GM12878 (cell line): ENCODE data around the gene KLHL20. TPM values are rescaled to one million over a fixed set of nuclear protein-coding genes. Genes with fewer than 3 reads are reported as not detected.
"Not testable (repeated sequence)": the region's sequence is repeated elsewhere in the genome, so short reads cannot be mapped to it uniquely, and the experiment has no call there.

Experiments used
- ATAC-seq: fragments of 200-7000 bp; cut with Tn5 transposase; 3 replicates; pipeline ENCODE4 v1.9.1; 2020; ENCODE audit warnings: mild to moderate bottlenecking, moderate library complexity
- BruUV-seq: library from RNA; stranded (reverse); fragments of 400-500 nt; replicated peaks from 2 replicates; lab custom pipeline; 2021; lab: Mats Ljungman, UMichigan
- CTCF ChIA-PET: fragments of 300-600 bp; sonication (Branson Sonifier 250); formaldehyde crosslinking; extraction: SDS; loops from one replicate; lab custom pipeline; 2021; ENCODE audit warnings: inconsistent platforms; lab: Yijun Ruan, JAX
- POLR2A ChIA-PET: fragments of 350-600 bp; formaldehyde crosslinking; extraction: SDS; loops from one replicate; lab custom pipeline; 2021; ENCODE audit warnings: inconsistent platforms; lab: Charles Lee
- RAD21 ChIA-PET: fragments of 300-600 bp; sonication (Branson Sonifier 250); formaldehyde crosslinking; loops from one replicate; lab custom pipeline; 2023; ENCODE audit warnings: antibody characterized with exemption; ENCODE audit not compliant: unreplicated experiment; lab: Charles Lee
- SMC1A ChIA-PET: fragments of 300-600 bp; sonication (Branson Sonifier 250); formaldehyde crosslinking; loops from one replicate; lab custom pipeline; 2023; ENCODE audit not compliant: unreplicated experiment, uncharacterized antibody; lab: Charles Lee
- DNase-seq: peaks from one replicate; pipeline ENCODE4 v3.0.0-alpha.2; 2011; ENCODE audit warnings: low read depth, low spot score
- FAIRE-seq: peaks from 3 replicates; lab custom pipeline; 2011; peaks lifted over from hg19 to GRCh38; lab: Jason Lieb, UNC
- H2AFZ ChIP-seq: 2 replicates; pipeline ENCODE4 v1.6.0; 2011; ENCODE audit warnings: low read depth, low read length, control low read depth; ENCODE audit not compliant: control insufficient read depth
- H3K27ac ChIP-seq: 2 replicates; pipeline ENCODE4 v1.5.1; 2011; ENCODE audit warnings: control low read depth; ENCODE audit not compliant: control insufficient read depth, insufficient read depth
- H3K27me3 ChIP-seq, 2 experiments: replicated peaks in 1 of 2; 2 replicates each; pipeline versions ENCODE4 v1.6.0 to v1.6.1; 2011; ENCODE audit warnings: low read length in 1 of 2; ENCODE audit not compliant: control insufficient read depth in 2 of 2, insufficient read depth in 2 of 2
- H3K36me3 ChIP-seq, 2 experiments: 2 replicates each; pipeline ENCODE4 v1.5.1; 2011; ENCODE audit warnings: low read length in 1 of 2; ENCODE audit not compliant: control insufficient read depth in 2 of 2, insufficient read depth in 2 of 2
- H3K4me1 ChIP-seq: 2 replicates; pipeline ENCODE4 v1.6.1; 2011; ENCODE audit warnings: mild to moderate bottlenecking, low read length, moderate library complexity, mixed read lengths; ENCODE audit not compliant: control insufficient read depth, insufficient read depth
- H3K4me2 ChIP-seq: 2 replicates; pipeline ENCODE4 v1.6.0; 2011; ENCODE audit warnings: control low read depth; ENCODE audit not compliant: control insufficient read depth, insufficient read depth
- H3K4me3 ChIP-seq: fragments of 200-600 bp; sonication (generic); 2 replicates; pipeline ENCODE4 v1.5.1; 2016
- H3K79me2 ChIP-seq: 2 replicates; pipeline ENCODE4 v1.6.0; 2011; ENCODE audit warnings: low read length; ENCODE audit not compliant: control insufficient read depth, insufficient read depth
- H3K9ac ChIP-seq: 2 replicates; pipeline ENCODE4 v1.8.0; 2011; ENCODE audit warnings: low read length, control low read depth, mixed read lengths; ENCODE audit not compliant: control insufficient read depth, insufficient read depth
- H3K9me3 ChIP-seq: replicated peaks from 3 replicates; pipeline ENCODE4 v1.5.1; 2011; ENCODE audit warnings: mild to moderate bottlenecking, low read length; ENCODE audit not compliant: control insufficient read depth, insufficient read depth
- H4K20me1 ChIP-seq: 2 replicates; pipeline ENCODE4 v1.6.0; 2011; ENCODE audit not compliant: control insufficient read depth, insufficient read depth
- FOS ChIP-seq: IDR thresholded peaks from 3 replicates; pipeline ENCODE4 v1.6.1; 2011; ENCODE audit warnings: borderline replicate concordance; ENCODE audit not compliant: insufficient read length; ENCODE audit errors: extremely low read depth
- JUNB ChIP-seq: IDR thresholded peaks from 2 replicates; pipeline ENCODE4 v1.6.1; 2016; ENCODE audit warnings: antibody characterized with exemption, mild to moderate bottlenecking
- NR2F1 ChIP-seq: fragments of 450-650 bp; conservative IDR thresholded peaks from 2 replicates; pipeline ENCODE4 v1.6.1; 2017; ENCODE audit warnings: mild to moderate bottlenecking
- PBX3 ChIP-seq: IDR thresholded peaks from 2 replicates; pipeline ENCODE4 v1.6.1; 2011; ENCODE audit warnings: mild to moderate bottlenecking, low read depth, low read length, moderate library complexity; ENCODE audit not compliant: insufficient replicate concordance
- REST ChIP-seq: IDR thresholded peaks from 2 replicates; pipeline ENCODE4 v1.6.1; 2012; ENCODE audit warnings: mild to moderate bottlenecking, low read depth, low read length
- ZBTB33 ChIP-seq: fragments of 450-650 bp; IDR thresholded peaks from 2 replicates; pipeline ENCODE4 v1.6.1; 2017; ENCODE audit warnings: mild to moderate bottlenecking
- WGBS: methylation state at CpG from one replicate; pipeline ENCODE4 v1.1.6; 2016; ENCODE audit warnings: low lambda C conversion rate; ENCODE audit not compliant: insufficient replicate concordance, insufficient coverage; ENCODE audit errors: missing lambda C conversion rate; 5-methylcytosine and 5-hydroxymethylcytosine counted together
- in situ Hi-C: fragments of 300-500 bp; cut with MboI; formaldehyde crosslinking; loops from 9 replicates; pipeline ENCODE4 v1.14.3; 2018; ENCODE audit warnings: mixed read lengths
- intact Hi-C: fragments of 100-400 bp; cut with micrococcal nuclease; formaldehyde crosslinking; loops from one replicate; pipeline ENCODE4 v1.14.2; 2022; ENCODE audit not compliant: unreplicated experiment
- polyA plus RNA-seq, 11 experiments: library from polyadenylated mRNA; depleted of rRNA in 4 of 11; unstranded in 6 of 11; stranded (reverse) in 5 of 11; fragments of >200 nt; fragmentation: Nextera tagmentation in 4 of 11; fragmentation: Illumina TruSeq in 1 of 11; extraction: Ambion mirVana in 4 of 11; extraction: Trizol in 1 of 11; gene quantifications; 1 replicate in 1 of 11; 2 replicates in 10 of 11; pipeline versions ENCODE4 v1.2.1 to v1.2.3, GENCODE V29; 2011 to 2016; ENCODE audit warnings: inconsistent platforms in 2 of 11, missing spikeins in 2 of 11, low read depth in 1 of 11
- total RNA-seq, 4 experiments: library from RNA; depleted of rRNA in 3 of 4; stranded (reverse); fragments of >200 nt in 3 of 4; fragmentation: Illumina TruSeq in 1 of 4; extraction: Trizol in 1 of 4; gene quantifications; 2 replicates each; pipeline versions ENCODE4 v1.2.1 to v1.2.3, GENCODE V29; 2013 to 2021
- TF ChIP-seq, protein P1 (sequence below), 3 experiments: IDR thresholded peaks in 2 of 3; conservative IDR thresholded peaks in 1 of 3; 2 replicates each; pipeline ENCODE4 v1.5.1; 2011; ENCODE audit warnings: low read depth in 3 of 3, low read length in 3 of 3, mild to moderate bottlenecking in 3 of 3, control low read depth in 2 of 3, moderate library complexity in 2 of 3, inconsistent platforms in 1 of 3, mixed read lengths in 1 of 3; ENCODE audit not compliant: control insufficient read depth in 2 of 3, insufficient read depth in 1 of 3; ENCODE audit errors: extremely low read depth in 1 of 3

KLHL20 gene
- total and polyA plus RNA-seq, 10 of the 15 experiments (the other 5 are each of a cell fraction or from before 2014, with no cell fraction given): 3.8 to 14.0 (median 10.0) TPM

DNA sequence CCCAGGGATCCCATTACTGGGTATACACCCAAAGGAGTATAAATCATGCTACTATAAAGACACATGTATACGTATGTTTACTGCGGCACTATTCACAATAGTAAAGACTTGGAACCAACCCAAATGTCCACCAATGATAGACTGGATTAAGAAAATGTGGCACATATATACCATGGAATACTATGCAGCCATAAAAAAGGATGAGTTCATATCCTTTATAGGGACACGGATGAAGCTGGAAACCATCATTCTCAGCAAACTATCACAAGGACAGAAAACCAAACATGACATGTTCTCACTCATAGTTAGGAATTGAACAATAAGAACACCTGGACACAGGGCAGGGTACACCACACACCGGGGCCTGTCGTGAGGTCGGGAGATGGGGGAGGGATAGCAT is 13.5 kb upstream of the KLHL20 start:
- H3K4me2 ChIP-seq, BruUV-seq, H3K9ac ChIP-seq, H4K20me1 ChIP-seq, H3K79me2 ChIP-seq, RAD21 ChIA-PET, ATAC-seq, intact Hi-C loops, H3K4me3 ChIP-seq, POLR2A ChIA-PET, H3K27ac ChIP-seq, H3K27me3 ChIP-seq, SMC1A ChIA-PET, CTCF ChIA-PET, in situ Hi-C loops, DNase-seq, FAIRE-seq, H2AFZ ChIP-seq, H3K9me3 ChIP-seq, H3K4me1 ChIP-seq, H3K36me3 ChIP-seq: not testable (repeated sequence)
- 88% methylated on average over 6 of the region's 6 CpGs for WGBS

DNA sequence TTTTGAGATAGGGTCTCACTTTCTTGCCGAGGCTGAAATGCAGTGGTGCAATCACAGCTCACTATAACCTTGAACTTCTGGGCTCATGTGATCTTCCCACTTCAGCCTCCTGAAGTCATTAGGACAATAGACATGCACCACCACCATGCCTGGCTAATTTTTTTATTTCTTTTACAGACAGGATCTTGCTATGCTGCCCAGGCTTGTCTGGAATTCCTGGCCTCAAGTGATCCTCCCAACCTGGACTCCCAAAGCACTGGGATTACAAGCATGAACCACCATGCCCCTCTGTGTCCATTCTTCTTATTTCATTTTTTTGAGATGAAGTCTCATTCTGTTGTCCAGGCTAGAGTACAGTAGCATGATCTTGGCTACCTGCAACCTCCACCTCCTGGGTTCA is 12.0 kb upstream of the KLHL20 start:
- POLR2A ChIA-PET: interaction anchor here (0.7 kb wide), 1 partner anchor 11 kb away, joined by 6 read pairs; no protein-coding TSS in a partner anchor
- no peak for FAIRE-seq
- TF ChIP-seq FOS: no peak
- TF ChIP-seq ZBTB33: no peak
- TF ChIP-seq JUNB: no peak
- no peak for TF ChIP-seq NR2F1
- TF ChIP-seq REST: no peak
- TF ChIP-seq, protein P1, sequence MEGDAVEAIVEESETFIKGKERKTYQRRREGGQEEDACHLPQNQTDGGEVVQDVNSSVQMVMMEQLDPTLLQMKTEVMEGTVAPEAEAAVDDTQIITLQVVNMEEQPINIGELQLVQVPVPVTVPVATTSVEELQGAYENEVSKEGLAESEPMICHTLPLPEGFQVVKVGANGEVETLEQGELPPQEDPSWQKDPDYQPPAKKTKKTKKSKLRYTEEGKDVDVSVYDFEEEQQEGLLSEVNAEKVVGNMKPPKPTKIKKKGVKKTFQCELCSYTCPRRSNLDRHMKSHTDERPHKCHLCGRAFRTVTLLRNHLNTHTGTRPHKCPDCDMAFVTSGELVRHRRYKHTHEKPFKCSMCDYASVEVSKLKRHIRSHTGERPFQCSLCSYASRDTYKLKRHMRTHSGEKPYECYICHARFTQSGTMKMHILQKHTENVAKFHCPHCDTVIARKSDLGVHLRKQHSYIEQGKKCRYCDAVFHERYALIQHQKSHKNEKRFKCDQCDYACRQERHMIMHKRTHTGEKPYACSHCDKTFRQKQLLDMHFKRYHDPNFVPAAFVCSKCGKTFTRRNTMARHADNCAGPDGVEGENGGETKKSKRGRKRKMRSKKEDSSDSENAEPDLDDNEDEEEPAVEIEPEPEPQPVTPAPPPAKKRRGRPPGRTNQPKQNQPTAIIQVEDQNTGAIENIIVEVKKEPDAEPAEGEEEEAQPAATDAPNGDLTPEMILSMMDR (IDR thresholded peaks at IDR 0.05 in 2 of 3, conservative IDR thresholded peaks at IDR 0.05 in 1 of 3; ENCODE audit: control insufficient read depth in 2 of 3, extremely low read depth in 1 of 3, insufficient read depth in 1 of 3, low read depth in 3 of 3, low read length in 3 of 3): no peak
- no peak for TF ChIP-seq PBX3

More for the DNA sequence above, 12.0 kb upstream of the KLHL20 start:
- H3K27ac ChIP-seq: no peak overlapping the region
- DNase-seq (no peak), ATAC-seq (no peak)
- no peaks in the 10 kb centered on the region for H3K79me2 ChIP-seq
- RAD21 ChIA-PET: no interaction called here
- SMC1A ChIA-PET: no interaction called here
- no peak overlapping the region for H3K9ac ChIP-seq
- CTCF ChIA-PET: no interaction called here
- in situ Hi-C loops (no loop called here), intact Hi-C loops (no loop called here)
- no peaks in the 10 kb centered on the region for H4K20me1 ChIP-seq
- no peak overlapping the region for H2AFZ ChIP-seq
- no TSS peak for BruUV-seq
- H3K4me3 ChIP-seq: no peak overlapping the region
- H3K4me1 ChIP-seq: no peaks in the 10 kb centered on the region
- H3K27me3 ChIP-seq: no peaks in the 10 kb centered on the region
- H3K9me3 ChIP-seq: no peaks in the 10 kb centered on the region
- WGBS: no CpG with 5 or more reads among the region's 1 CpG
- H3K4me2 ChIP-seq: no peak overlapping the region
- no peaks in the 10 kb centered on the region for H3K36me3 ChIP-seq
